Rectal smooth muscle tissue (tissue), 1 donor: ENCODE data around the gene TPRX1.
"Not testable (repeated sequence)": the region's sequence is repeated elsewhere in the genome, so short reads cannot be mapped to it uniquely, and the experiment has no call there.

ENCODE experiments used
- H3K27ac ChIP-seq: one replicate; pipeline ENCODE4 v1.7.0; 2013; ENCODE audit warnings: low read depth, low read length, inconsistent platforms
- H3K27me3 ChIP-seq: one replicate; pipeline ENCODE4 v1.7.0; 2013; ENCODE audit warnings: low read length; ENCODE audit not compliant: control insufficient read depth, insufficient read depth
- H3K36me3 ChIP-seq: one replicate; pipeline ENCODE4 v1.7.0; 2013; ENCODE audit warnings: low read length; ENCODE audit not compliant: control insufficient read depth, insufficient read depth
- H3K4me1 ChIP-seq: one replicate; pipeline ENCODE4 v1.7.0; 2013; ENCODE audit warnings: low read length; ENCODE audit not compliant: control insufficient read depth, insufficient read depth
- H3K4me3 ChIP-seq: one replicate; pipeline ENCODE4 v1.7.0; 2013; ENCODE audit warnings: low read length
- H3K9ac ChIP-seq: one replicate; pipeline ENCODE4 v1.7.0; 2013; ENCODE audit warnings: low read length

The TPRX1 gene

DNA sequence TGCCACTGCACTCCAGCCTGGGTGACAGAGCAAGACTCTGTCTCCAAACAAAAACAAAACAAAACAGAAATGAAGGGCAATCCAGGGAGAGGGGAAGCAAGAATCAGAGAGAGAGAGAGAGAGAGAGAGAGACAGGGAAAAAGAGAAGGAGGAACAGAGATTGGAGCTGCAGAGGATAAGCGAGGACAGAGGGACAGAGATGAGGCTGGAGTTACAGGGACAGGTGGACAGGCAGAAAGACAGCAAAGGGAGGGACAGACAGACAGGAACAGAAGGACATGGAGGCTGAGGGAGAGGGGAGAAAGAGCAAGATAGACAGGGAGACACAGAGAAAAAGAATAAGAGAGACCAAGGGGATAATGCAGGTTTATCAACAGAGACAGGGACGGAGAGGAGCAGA lies 16.1 kb upstream of the TPRX1 start:
- Histone ChIP-seq H3K4me3 (no peak overlapping the region), H3K4me1 (no peaks in the 10 kb centered on the region), H3K36me3 (no peaks in the 10 kb centered on the region), H3K27me3 (peaks cover 2% of the 10 kb centered on the region), H3K9ac (no peak overlapping the region), H3K27ac (no peak overlapping the region)

DNA sequence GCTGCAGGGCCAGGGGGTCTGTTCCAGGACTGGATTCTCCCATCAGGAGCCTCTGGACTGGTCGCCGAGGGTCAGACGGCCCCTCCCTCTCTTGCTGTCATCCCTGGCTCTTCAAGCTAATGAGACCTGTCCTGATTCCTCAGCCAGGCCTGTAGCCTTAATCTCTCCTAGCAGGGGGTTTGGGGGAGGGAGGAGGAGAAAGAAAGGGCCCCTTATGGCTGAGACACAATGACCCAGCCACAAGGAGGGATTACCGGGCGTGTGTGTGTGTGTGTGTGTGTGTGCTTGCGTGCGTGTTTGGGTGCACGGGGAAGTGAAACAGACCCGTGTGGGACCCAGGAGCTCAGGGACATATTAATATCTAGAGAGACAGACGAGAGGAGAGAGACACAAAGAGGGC lies 15.5 kb upstream of the TPRX1 start:
- peaks cover 2% of the 10 kb centered on the region for H3K27me3 ChIP-seq

DNA sequence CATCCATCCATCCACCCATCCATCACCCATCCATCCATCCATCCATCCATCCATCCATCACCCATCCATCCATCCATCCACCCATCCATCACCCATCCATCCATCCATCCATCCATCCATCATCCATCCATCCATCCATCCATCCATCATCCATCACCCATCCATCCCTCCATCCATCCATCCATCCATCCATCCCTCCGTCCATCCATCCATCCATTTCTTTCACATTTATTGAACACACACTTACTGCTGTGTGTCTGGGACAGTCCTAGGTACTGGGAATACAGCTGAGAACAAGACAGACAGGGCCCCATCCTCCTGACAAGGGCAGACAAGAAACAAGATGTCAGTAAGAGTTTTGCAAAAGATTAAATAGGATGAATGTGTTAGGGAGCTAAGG lies 13.9 kb upstream of the TPRX1 start:
- not testable (repeated sequence) for H3K27me3 ChIP-seq, H3K36me3 ChIP-seq, H3K4me1 ChIP-seq, H3K9ac ChIP-seq, H3K27ac ChIP-seq, H3K4me3 ChIP-seq

More for the DNA sequence above, 15.5 kb upstream of the TPRX1 start:
- H3K4me1 ChIP-seq = no peaks in the 10 kb centered on the region
- H3K4me3 ChIP-seq = no peak overlapping the region
- H3K36me3 ChIP-seq = no peaks in the 10 kb centered on the region
- no peak overlapping the region for H3K27ac ChIP-seq
- no peak overlapping the region for H3K9ac ChIP-seq

DNA sequence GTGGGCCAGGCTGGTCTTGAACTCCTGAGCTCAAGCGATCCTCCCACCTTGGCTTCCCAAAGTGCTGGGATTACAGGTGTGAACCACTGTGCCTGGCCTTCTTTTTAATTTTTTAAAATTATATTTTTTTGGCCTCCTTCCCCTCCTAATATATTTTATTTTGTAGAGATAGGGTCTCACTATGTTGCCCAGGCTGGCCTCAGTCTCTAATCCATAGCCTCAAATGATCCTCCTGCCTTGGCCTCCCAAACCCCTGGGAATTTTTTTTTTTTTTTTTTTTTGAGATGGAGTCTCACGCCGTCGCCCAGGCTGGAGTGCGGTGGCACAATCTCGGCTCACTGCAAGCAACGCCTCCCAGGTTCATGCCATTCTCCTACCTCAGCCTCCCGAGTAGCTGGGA lies 11.9 kb upstream of the TPRX1 start:
- H3K4me1 ChIP-seq, H3K27me3 ChIP-seq, H3K27ac ChIP-seq, H3K9ac ChIP-seq, H3K4me3 ChIP-seq, H3K36me3 ChIP-seq: not testable (repeated sequence)

DNA sequence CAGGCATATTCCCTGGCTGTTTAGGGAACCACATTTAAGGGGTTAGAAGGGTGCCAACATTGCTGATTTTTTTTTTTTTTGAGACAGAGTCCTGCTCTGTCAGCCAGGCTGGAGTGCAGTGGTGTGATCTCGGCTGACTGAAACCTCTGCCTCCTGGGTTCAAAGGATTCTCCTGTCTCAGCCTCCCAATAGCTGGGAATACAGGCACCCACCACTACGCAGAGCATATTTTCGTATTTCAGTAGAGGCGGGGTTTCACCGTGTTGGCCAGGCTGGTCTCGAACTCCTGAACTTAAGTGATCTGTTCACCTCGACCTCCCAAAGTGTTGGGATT lies 9.6 kb upstream of the TPRX1 start:
- no peak overlapping the region for H3K4me3 ChIP-seq
- no peaks in the 10 kb centered on the region for H3K27me3 ChIP-seq
- H3K9ac ChIP-seq = no peak overlapping the region
- H3K27ac ChIP-seq = no peak overlapping the region
- H3K4me1 ChIP-seq = no peaks in the 10 kb centered on the region
- no peaks in the 10 kb centered on the region for H3K36me3 ChIP-seq

DNA sequence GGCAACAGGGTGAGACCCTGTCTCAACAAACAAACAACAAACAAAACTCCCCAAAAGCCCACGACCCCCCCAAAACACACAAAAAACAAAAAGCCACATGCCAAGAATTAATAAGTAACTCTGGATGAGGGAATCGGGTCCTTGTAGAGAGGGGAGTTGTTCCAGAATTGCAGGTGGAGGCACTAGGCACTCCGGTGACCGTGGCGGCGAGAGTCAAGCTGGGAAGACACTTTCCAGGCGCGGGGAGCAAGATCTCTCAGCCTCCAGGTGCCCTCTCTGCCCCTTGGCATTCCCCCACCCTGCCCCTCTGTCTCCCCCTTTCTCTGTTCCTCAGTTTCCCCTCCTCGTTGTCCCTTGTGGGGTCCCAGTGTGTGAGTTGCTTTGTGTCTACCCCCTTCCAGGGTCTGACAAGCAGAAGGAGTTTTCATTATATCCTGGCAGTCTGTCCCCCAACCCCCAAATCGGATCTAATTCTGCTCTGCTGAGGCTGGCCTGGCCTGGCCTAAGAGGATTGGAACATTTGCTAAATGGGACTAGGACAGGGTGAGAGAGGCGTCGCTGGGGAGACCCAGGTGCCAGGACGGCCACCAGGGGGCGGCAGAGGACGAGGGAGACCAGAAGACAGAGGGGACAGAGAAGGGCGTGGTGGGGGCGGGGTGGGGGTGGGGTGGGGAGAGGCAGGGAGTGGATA lies 9.1 kb upstream of the TPRX1 start:
- no peak overlapping the region for H3K27ac ChIP-seq

DNA sequence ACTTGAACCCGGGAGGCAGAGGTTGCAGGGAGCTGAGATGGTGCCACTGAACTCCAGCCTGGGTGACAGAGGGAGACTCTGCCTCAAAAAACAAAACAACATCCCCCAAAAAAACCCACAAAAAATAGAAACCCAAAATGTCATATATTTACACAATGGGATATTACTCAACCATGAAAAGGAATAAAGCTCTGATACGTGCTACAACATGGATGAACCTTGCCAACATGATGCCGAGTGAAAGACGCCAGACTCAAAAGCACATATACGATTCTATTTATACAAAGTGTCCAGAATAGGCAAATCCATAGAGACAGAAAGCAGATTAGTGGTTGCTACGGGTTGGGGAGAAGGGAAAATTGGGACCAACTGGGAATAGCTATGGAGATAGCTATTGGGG lies 2.1 kb upstream of the TPRX1 start:
- H3K4me3 ChIP-seq = no peak overlapping the region
- H3K9ac ChIP-seq = no peak overlapping the region
- no peaks in the 10 kb centered on the region for H3K4me1 ChIP-seq
- no peak overlapping the region for H3K27ac ChIP-seq
- H3K36me3 ChIP-seq = no peaks in the 10 kb centered on the region
- H3K27me3 ChIP-seq = no peaks in the 10 kb centered on the region

More for the DNA sequence above, 9.1 kb upstream of the TPRX1 start:
- Histone ChIP-seq H3K4me3 (no peak overlapping the region), H3K36me3 (no peaks in the 10 kb centered on the region), H3K27me3 (no peaks in the 10 kb centered on the region), H3K9ac (no peak overlapping the region), H3K4me1 (no peaks in the 10 kb centered on the region)

DNA sequence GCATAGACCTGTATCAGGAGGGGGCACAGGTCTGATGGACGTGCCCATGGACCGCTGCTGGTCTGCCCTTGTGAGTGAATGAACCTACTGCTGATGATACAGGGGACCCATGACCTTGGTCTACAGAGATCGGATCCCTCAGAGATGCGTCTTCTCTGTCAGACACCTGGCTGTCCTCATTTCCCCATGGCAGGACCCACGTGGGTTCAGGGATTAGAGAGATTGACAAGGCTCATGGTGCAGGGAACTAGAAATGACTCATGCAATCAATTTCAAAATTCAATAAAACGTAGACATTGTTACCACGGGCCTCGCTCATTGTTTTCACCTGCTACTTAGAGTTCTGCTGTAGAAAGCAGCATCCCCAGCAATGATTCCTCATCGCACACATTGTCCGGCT lies 962 bp upstream of the TPRX1 start:
- Histone ChIP-seq H3K36me3 (no peaks in the 10 kb centered on the region), H3K27me3 (no peaks in the 10 kb centered on the region), H3K27ac (no peak overlapping the region), H3K9ac (no peak overlapping the region), H3K4me1 (no peaks in the 10 kb centered on the region), H3K4me3 (no peak overlapping the region)

DNA sequence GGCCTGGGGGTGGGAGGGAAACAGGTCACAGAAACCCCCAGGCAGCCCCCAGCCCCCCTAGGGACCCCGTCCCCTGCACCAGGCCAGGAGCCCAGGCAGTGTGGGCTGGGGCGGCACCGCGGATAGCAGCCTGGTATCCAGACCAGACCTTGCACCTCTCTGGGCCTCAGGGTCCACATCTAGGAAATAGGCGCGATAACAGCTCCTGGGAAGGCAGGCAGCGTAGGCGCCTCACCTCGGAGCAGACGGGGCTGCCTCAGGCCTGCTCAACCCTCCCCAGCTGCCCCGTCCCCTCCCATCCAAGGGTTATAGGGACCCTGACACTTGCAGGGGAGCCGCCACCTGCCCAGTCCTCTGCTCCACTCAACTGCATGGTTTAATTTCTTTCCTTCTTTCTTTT lies 680 bp downstream of the TPRX1 start:
- not testable (repeated sequence) for H3K9ac ChIP-seq, H3K36me3 ChIP-seq, H3K4me1 ChIP-seq

DNA sequence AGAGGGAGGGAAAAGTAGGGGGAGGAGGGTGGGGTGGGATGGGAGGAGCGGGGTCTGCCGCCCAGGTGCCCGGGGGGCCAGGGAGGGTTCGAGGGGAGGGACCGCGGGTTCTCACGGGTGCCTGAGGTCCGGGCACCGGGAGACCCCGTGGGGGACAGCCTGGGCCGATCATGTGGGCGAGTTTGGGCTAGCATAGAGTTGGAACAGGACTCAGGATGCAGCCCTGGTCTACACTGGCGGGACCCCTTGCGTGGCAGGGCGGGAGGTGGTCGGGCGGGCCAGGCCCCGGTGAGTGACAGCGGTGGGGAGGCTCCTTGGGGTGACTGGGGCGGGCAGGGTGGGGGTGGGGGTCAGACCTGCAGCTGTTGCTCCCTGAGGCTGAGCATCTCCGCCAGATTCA lies 1.2 kb downstream of the TPRX1 start:
- not testable (repeated sequence) for H3K27me3 ChIP-seq, H3K36me3 ChIP-seq, H3K4me3 ChIP-seq, H3K27ac ChIP-seq, H3K9ac ChIP-seq, H3K4me1 ChIP-seq

More for the DNA sequence above, 680 bp downstream of the TPRX1 start:
- H3K27me3 ChIP-seq, H3K27ac ChIP-seq, H3K4me3 ChIP-seq: not testable (repeated sequence)

DNA sequence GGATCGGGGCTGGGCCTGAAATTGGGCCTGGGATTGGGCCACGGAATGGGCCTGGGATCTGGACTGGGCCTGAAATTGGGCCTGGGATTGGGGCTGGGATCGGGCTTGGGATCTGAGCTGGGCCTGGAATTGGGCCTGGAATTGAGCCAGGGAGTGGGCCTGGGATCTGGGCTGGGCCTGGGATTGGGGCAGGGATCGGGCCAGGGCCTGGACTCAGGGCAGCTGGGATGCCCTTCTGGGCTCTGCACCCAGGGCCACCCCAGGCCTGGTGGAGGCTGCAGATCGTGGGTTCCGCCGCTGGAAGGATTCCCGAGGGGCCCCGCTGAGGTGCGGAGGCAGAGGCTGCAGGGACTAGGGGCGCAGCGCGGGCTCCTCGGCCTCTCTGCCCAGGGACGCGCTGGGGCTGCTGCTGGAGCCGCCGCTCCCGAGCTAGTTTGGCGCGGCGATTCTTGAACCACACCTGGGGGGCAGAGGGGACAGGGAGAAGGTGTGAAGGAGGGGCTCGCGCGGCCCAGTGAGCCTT lies 1.8 kb downstream of the TPRX1 start:
- Histone ChIP-seq H3K4me1 (no peaks in the 10 kb centered on the region), H3K27me3 (no peaks in the 10 kb centered on the region), H3K27ac (no peak overlapping the region), H3K9ac (no peak overlapping the region), H3K36me3 (no peaks in the 10 kb centered on the region), H3K4me3 (no peak overlapping the region)

DNA sequence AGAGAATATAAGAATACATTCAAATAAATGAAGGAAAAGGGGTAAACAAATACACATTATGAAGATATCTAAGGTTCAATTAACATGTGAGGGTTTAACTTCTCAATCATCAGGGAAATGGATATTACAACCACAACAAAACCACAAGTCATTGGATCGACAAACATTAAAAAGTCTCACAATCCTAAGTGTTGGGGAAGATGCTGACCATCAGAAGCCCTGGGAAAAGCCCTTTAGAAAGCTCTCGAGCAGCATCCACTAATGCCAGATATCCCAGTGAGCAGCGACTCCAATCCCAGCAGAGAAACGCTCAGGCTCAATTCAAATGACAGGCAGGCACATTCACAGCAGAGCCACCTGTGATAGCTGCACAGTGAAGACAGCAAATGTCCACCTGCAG lies 3.1 kb downstream of the TPRX1 start:
- no peaks in the 10 kb centered on the region for H3K27me3 ChIP-seq
- no peak overlapping the region for H3K9ac ChIP-seq
- no peaks in the 10 kb centered on the region for H3K36me3 ChIP-seq
- H3K4me1 ChIP-seq = no peaks in the 10 kb centered on the region
- H3K4me3 ChIP-seq = no peak overlapping the region
- H3K27ac ChIP-seq = no peak overlapping the region

DNA sequence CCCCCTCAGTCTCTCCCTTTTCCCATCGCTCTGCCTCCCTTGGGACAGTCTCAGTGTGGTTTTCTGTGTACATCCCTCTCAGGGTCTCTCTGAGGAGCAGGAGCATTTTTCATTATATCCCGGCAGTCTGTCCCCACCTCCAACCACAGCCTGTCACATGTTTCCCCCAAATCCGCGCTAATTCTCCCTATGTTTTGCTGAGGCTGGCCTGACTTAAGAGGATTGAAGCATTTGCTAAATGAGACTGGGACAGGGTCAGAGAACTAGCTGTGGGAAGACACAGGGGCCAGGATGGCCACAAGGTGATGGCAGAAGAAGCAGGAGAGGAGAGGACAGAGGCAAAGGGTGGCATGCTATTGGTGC lies 5.5 kb downstream of the TPRX1 start:
- Histone ChIP-seq H3K27me3 (no peaks in the 10 kb centered on the region), H3K27ac (no peak overlapping the region), H3K36me3 (no peaks in the 10 kb centered on the region), H3K4me3 (no peak overlapping the region), H3K9ac (no peak overlapping the region), H3K4me1 (no peaks in the 10 kb centered on the region)
